MM.1S (cell line): ENCODE results near the gene ABHD17B.

ENCODE experiments used
- CTCF ChIP-seq: fragments of 300-600 bp; sonication (generic); IDR thresholded peaks from 2 replicates; pipeline ENCODE4 v1.5.1; 2016; ENCODE audit warnings: antibody characterized with exemption, low read length, mixed read lengths
- EZH2 ChIP-seq: fragments of 300-600 bp; sonication (generic); optimal IDR thresholded peaks from 2 replicates; pipeline ENCODE3; 2017; ENCODE audit warnings: low read depth, mild to moderate bottlenecking, antibody characterized with exemption, low read length, mixed read lengths
- EZH2phosphoT487 ChIP-seq: fragments of 300-600 bp; sonication (generic); IDR thresholded peaks from 2 replicates; pipeline ENCODE4 v1.6.1; 2018; ENCODE audit warnings: antibody characterized with exemption, low read length

- TF ChIP-seq CTCF (no peak), EZH2 (no peak), EZH2phosphoT487 (no peak)
These were observed 75.4 kb downstream of the ABHD17B start for GRCh38 chr9:71835596-71835995.
